Effector CD8-positive, alpha-beta T cell (primary cell): ENCODE results near the gene SNRNP25.
"Not testable (repeated sequence)": the region's sequence is repeated elsewhere in the genome, so short reads cannot be mapped to it uniquely, and the experiment has no call there.

Experiments used
- DNase-seq: peaks from one replicate; lab custom pipeline; 2025; lab: John Stamatoyannopoulos, UW

Gene SNRNP25

DNA sequence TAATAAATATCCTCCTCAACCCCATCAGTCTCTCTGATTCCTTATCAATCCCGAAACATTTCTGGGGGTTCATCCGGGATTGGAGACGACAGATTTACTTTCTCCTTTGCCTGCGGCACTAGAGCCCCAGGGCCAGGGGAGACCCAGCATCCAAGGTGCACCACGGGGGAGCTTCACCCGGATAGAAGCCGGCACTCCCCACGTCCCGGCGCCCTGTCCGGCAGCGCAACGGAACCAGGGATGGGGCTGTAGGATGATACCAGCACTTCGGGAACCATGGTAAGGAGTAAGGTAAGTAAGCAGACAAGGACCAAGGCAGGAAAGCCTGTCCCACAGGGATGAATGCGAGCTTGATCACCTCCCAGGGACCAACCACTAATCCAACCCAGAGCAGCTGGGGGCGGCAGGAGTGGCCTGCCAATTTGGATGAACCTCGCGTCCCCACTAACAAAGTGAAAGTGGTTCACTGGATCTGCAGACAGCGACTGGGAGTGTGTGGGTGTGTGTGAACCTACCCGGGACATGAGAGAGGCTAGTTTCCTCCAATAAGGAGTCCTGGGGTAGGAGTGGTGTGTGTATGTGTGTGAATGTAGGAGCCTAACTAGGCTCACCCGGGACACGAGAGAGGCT lies 12.1 kb upstream of the SNRNP25 start:
- no peak for DNase-seq

DNA sequence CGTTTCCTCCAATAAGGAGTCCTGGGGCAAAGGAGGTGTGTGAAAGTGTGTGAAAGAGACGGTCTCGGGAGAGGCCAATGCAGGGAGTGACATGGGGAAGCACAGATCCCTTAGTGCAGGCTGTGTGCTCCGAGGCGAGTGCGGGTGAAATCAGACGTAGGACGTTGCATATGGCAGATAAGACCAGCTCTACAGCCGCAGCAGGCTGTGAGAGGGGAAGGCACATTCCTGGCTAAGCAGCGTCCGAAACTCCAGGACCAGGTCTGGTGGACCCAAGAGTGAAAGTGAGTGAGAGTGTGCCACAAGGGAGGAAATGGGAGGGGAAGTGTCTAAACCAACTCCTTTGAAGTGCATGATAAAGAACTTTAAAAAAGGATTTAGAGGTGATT lies 11.6 kb upstream of the SNRNP25 start:
- DNase-seq, result no peak

GRCh38 chr16:42691-43090 lies 10.9 kb upstream of the SNRNP25 start:
- no peak for DNase-seq

- no peak for DNase-seq
These were observed 10.3 kb upstream of the SNRNP25 start for GRCh38 chr16:43294-43693.

- DNase-seq, result no peak
These were observed 9.0 kb upstream of the SNRNP25 start for GRCh38 chr16:44655-45054.

DNA sequence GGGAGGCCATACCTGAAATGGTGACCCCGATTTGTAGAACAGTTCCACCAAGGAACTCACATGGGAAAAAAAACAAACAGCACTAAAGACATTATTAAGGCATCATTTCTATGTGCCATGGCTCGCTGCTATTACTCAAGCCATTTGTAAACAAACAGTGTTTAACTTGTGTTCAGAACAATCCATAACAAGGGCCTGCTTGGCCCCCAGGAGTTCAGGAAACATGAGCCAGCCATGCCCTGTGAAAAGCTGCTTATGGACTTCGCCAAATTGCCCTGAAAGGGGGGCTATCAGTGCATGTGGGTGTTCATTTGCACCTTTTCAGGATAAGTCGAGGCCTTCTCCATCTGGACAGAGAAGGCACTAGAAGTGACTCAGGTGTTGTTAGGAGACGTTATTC lies 8.2 kb upstream of the SNRNP25 start:
- no peak for DNase-seq

GRCh38 chr16:46510-46909 lies 7.1 kb upstream of the SNRNP25 start:
- not testable (repeated sequence) for DNase-seq

DNA sequence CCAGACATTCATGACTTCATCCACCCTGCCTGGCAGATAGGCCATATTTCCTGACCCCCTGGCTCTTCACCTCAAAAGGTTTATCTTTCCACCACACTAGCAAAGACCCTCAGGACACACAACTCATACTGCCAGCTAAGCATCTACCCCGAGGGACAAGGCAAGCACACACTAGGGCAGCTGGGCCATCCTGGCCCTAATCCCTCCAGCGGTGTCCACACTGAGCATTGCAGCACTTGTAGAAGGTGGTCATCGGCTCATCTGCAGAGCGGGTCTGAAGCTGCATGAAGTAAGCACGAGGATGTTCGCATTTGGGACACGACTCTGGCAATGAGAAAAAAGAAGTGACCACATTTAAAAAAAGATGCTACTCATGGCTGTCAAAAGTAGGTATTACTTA lies 6.4 kb upstream of the SNRNP25 start:
- DNase-seq, result no peak

GRCh38 chr16:50769-51591 lies 2.6 kb upstream of the SNRNP25 start:
- DNase-seq, result no peak

GRCh38 chr16:54237-54581 lies 581 bp downstream of the SNRNP25 start:
- DNase-seq, result no peak

- DNase-seq, result no peak
These were observed 2.0 kb downstream of the SNRNP25 start for GRCh38 chr16:55571-56136.

DNA sequence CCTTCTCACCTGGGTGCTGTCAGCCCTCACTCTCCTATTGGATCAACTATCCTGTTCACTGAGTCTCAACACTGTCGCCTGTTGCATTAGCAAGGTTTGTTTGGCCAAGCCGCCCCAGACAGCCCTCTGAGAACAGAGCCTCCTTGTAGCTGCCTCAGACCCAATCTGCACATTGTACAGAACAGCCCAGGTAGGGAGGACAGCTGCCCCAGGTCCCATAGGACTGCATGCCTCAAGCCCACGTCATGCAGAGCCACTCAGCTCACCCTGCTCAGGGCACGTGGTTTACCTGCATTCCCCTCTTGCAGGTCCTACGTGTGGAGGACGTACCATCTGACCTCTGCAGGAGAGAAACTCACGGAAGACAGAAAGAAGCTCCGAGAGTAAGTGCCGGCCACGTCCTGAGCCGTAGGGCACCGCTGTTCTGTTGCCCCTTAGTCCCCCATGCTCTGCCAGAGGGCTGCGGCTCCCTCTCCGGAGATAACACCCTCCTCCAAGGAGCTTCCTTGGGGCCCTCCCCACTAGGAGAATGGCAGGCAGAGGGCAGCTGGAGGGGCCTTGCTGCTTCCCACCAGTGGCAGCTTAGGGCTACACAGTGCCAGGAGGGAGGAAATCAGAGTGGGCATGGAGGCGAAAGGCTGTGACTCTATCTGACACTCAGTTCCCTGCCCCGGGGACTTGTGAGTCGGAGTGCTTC lies 2.8 kb downstream of the SNRNP25 start:
- no peak for DNase-seq

DNA sequence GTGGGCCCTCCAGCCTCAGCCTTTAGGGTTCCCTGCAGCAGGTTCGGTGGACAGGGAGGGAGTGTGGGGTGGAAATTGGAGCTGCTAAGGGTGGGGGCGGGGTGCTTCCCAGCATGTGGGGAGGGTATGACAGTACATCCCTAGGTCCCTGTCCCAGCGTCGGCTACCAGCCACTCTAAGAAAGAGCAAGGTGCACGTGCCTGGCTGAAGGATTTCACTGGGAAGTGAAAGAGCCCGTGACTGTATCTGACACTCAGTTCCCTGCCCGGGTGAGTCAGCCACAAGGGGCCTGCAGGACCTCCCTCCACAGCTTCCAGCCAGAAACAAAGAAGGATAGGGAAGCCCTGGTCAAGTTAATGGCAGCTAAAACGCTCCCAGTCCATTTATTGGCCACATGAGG lies 4.1 kb downstream of the SNRNP25 start:
- DNase-seq, result no peak

GRCh38 chr16:58491-59439 lies 5.1 kb downstream of the SNRNP25 start:
- no peak for DNase-seq

DNA sequence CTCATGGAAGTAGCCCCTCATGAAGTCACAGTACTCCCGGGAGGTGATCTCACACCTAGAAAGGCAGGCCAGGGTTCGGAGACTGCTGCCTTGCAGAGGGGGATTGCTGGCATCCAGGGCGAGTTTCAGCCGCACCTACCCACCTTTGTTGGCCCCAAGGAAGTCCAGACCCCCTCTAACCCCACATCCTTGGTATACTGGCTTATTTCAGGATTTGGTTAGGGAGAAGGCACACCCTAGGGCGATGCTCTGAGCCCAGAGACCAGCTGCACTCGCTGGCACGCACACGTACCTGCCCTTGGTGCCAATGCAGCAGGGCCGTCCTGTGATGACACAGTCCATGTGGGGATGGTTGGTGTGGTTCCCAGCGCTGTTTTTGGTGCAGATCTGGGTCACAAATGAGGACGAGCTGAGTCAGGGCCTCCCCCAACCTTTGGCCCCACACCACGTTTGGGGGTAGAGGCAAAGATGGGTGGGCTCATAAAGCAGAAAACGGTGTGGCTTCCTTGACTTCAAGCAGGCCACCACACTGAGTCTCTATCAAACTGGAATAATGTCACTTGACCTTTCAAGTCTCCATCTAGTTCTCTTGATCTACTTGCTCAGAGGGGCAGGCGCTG lies 5.9 kb downstream of the SNRNP25 start:
- DNase-seq, result no peak

DNA sequence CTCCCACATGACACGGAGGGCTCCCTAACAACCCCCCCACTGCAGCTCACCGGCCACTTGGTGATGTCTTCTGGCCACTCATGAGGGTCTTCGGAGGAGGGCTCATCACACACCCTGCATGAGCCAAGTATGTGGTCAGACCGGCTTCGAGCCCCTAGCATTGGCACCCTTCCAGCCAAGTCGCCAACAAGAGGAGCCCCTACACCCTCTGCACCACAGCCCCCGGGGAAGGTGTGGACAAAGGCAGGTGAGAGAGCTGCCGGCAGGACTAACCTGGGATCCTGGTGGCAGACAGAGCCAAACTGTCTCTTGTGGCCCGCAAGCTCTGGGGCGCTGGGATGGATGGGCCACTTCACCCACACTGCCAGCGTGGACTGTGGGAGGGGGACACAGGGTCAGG lies 6.5 kb downstream of the SNRNP25 start:
- no peak for DNase-seq

DNA sequence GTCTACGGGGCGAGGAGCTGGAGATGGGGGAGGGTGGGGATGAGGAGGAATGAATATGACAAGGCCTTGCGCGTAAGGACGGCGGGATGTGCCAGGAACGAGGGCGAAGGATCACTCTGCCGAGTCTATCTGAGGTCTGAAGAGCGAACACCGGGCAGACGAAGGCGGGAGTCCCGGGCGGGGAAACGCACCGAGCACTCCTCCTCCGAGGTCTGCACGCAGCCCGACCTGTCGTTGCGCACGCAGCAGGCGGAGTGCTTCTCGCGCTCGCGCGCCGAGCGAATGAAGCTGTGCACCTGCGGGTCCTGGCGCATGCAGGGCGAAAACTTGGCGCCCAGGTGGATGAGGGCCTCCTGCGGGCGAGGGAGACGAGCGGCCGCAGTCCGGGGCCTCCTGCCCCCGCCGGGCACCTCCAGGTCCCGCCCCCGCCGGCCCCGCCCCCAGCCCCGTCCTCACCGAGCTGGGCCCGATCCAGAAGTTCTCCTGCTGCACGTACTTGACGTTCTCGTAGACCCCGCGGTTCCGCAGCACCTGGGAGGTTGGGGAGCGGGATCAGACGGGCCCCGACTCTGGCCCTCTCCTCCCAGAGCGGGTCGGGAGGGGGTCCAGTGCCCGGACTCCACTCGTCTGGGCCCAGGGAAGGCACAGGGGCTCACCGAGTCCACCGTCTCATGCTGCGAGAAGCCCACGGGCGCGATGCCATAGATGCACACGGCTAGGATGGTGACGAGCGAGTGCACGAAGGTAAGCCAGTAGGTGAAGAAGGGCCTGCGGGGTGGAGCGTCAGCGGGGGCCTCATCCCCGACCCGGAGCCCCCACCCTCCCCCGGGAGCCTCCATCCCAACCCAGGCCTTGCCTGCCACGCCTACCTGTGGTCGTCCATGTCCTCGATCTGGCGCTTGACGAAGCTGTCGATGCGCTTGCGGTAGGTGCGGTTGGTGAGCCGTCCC lies 7.6 kb downstream of the SNRNP25 start:
- no peak for DNase-seq

DNA sequence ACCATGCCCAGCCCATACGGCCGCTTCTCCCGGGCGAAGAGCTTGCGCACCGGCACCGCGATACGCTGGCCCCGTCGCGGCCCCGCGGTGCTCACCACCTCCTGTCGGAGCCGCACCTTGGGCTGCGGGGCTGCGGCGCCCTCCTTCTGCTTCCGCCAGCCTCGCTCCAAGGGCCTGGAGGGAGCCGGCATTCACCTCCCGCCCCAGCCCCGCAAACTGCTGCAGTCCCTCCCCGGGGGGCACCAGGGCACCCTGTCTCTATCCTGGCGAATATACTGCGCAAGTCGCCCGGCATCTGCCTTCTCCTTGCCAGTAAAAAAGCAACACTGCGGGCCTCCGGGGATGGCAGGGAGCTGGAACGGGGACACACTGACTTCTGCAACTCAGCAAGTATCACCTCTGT lies 8.3 kb downstream of the SNRNP25 start:
- DNase-seq, result no peak

DNA sequence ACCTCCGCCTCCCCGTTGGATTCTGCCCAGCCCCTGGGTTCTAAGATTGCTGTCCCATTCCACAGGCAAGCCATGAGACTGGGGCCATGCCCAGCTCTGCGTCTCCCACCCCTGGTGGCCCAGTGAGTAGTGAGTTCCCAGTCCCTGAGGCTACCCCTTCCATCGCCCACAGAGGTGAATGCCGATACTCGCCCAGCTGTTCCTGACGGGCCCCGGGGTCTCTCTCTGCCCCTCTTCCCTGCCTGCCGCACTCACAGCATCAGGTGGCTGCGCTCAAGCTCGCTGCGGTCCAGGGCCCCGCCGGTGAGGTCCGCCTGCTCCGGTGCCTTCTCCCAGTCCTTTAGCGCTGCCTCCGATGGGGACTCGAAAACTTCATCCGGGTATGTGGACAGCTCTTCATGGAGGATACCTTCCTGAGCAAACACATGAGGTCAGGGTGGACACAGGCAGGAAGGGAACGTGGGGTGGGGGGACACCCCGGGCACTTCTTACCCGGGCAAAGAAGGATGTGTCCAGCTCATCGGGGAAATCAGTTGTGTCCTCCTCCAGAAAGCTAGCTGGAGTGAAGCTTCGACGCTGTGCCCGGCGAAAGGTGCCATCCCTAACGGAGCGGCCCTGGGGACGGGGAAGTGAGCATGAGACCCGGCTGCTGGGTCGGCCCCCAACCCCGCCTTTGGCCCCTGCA lies 8.8 kb downstream of the SNRNP25 start:
- no peak for DNase-seq
